ENCODE data around the gene MPI.

The MPI gene

DNA sequence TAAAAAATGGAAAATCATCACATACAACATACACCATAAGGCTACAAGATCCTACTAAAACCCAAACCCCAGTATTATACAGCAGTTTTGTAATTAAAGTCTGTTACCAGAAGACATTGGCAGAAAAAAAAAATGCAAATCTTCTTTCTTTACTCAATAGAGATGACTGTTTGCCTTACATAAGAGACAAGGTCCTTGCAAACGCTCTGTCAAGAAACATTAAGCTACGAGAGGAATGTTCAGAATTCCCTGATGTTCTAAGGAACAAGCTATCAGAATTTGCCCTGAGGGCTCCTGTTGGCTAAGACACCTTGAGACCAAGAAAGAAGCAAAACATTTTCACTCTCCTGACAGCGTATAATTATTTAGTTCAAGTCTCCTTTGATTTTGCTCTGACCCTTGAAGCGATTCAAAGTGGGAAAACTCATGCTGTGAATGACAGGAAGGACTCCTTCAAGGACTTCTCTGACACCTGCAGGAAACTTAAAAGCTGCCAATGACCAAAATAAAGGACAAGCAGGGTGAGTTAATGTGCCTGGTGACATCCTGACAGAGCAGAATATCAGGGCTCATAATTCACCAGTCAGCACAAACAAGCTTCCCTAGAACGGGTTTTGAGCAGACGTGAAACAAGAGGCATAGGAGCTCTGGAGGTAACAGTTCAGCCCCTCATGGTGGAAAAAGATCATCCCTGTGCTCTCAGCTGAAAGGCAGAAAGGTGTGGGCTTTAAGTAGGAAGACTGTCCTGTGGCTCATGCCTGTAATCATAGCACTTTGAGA lies 19.2 kb upstream of the MPI start:
- peak overlapping the region; percentile 51 for H3K4me3 ChIP-seq (ENCODE audit: low read depth, low read length)
- TF ChIP-seq, protein P1, sequence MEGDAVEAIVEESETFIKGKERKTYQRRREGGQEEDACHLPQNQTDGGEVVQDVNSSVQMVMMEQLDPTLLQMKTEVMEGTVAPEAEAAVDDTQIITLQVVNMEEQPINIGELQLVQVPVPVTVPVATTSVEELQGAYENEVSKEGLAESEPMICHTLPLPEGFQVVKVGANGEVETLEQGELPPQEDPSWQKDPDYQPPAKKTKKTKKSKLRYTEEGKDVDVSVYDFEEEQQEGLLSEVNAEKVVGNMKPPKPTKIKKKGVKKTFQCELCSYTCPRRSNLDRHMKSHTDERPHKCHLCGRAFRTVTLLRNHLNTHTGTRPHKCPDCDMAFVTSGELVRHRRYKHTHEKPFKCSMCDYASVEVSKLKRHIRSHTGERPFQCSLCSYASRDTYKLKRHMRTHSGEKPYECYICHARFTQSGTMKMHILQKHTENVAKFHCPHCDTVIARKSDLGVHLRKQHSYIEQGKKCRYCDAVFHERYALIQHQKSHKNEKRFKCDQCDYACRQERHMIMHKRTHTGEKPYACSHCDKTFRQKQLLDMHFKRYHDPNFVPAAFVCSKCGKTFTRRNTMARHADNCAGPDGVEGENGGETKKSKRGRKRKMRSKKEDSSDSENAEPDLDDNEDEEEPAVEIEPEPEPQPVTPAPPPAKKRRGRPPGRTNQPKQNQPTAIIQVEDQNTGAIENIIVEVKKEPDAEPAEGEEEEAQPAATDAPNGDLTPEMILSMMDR (IDR thresholded peaks at IDR 0.05; ENCODE audit: borderline replicate concordance, insufficient read depth, low read depth, low read length), result no peak

DNA sequence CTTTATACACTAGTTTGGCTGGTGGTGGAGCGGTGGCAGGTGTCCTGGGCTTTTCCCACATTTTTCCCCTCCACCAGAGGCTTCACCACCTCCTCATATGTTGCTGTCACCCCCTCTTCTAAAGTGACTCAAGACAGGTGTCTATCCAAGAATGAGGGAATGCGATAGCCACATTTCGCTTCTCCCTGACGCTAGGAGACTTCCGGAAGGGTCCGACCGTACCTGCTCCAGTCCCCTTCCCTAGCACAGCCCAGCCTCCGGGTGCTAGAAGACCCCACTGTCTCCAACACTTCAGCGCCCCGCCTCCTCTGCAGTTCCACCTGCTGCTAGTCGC lies 17.2 kb upstream of the MPI start:
- TF ChIP-seq, protein P1 (IDR thresholded peaks at IDR 0.05; ENCODE audit: borderline replicate concordance, insufficient read depth, low read depth, low read length), result no peak

DNA sequence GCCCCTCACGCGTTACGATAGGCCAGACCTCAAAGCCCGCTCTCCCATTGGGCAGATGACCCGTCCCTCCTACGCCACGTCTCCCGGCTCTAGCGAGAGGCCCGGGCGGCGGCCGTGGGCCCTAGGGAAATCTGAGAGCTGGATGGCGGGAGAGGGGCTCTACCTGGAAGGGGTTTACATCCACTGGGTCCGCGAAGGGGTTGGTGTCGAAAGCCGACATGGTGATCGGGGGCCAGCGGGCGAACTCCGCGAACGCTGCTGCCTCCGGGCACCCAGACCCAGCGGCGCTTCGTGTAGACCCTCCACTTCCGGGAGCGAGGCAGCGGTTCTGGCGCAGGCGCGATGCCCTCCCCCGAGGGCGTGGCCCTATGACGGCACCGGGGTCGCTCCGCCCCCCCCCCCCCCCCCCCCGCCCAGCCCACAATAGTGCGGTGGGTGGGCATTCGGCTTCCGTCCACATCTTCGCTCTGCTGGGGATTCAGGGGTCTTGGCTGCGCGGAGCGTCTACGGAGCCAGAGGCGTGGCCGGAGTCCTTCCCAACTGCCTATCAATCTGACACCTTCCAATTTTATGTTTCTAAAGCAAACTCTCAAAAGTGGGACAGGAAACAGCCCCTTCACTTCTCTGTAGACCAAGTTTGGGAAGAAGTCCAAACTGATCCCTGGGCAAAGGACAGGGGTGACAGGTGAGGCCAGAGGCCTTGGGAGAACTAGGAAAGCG lies 16.6 kb upstream of the MPI start, which contains the start of gene SCAMP2:
SCAMP2 (minus strand) TSS at position 330 of the 720 bp plus-strand sequence; CDS start at position 220, 110 bp downstream.
- peak within 1 kb of the TSS; percentile 88 for H3K4me3 ChIP-seq (ENCODE audit: low read depth, low read length)
- TF ChIP-seq, protein P1 (IDR thresholded peaks at IDR 0.05; ENCODE audit: borderline replicate concordance, insufficient read depth, low read depth, low read length), result no peak

More for the DNA sequence above, 17.2 kb upstream of the MPI start:
- H3K4me3 ChIP-seq (ENCODE audit: low read depth, low read length), result peak overlapping the region; percentile 88

DNA sequence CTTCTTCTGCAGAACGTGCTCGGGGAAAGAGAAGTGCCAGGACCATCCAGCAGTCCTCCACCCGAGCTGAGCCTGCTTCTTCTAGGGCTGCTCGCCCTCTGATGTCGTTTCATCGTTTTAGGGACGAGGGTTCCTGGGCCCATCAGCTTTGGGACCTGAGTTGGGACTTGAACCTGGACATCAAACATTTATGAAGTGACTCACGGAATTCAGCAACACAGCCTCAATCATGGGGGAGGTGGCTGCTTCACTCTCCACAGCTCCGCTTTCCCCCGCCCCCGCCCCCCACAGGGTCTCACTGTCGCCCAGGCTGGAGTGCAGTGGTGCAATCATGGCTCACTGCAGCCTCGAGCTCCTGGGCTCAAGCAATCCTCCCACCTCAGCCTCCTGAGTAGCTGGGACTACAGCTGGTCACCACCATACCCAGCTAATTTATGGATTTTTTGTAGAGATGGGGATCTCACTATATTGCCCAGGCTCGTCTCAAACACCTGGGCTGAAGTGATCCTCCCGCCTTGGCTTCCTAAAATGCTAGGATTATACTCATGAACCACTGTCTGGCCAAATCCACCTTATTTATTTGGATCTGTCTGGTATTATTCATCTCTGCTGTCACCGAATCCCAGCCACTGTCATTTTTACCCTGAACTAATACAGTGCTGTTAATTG lies 16.0 kb upstream of the MPI start:
- TF ChIP-seq, protein P1 (IDR thresholded peaks at IDR 0.05; ENCODE audit: borderline replicate concordance, insufficient read depth, low read depth, low read length), result no peak
- H3K4me3 ChIP-seq (ENCODE audit: low read depth, low read length), result peak overlapping the region; percentile 61

DNA sequence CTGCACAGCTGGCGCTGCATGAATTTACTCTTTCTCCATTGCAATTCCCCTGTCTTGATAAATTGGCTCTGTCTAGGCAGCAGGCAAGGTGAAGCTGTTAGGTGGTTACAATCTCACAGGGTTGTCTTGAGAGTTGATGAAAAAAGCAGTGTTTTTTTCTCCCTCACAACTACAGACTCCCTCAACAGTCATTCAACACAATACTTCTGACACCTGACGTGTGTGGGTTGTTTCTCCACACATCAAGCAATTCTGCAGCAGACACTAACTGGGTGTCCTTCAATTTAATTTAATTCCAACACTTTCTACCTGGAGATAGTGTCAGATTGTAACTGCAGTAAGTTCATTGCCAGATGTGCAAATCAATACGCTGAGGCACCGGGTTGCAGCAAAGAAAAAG lies 11.6 kb upstream of the MPI start:
- no peak overlapping the region for H3K4me3 ChIP-seq (ENCODE audit: low read depth, low read length)
- TF ChIP-seq, protein P1 (IDR thresholded peaks at IDR 0.05; ENCODE audit: borderline replicate concordance, insufficient read depth, low read depth, low read length), result no peak

DNA sequence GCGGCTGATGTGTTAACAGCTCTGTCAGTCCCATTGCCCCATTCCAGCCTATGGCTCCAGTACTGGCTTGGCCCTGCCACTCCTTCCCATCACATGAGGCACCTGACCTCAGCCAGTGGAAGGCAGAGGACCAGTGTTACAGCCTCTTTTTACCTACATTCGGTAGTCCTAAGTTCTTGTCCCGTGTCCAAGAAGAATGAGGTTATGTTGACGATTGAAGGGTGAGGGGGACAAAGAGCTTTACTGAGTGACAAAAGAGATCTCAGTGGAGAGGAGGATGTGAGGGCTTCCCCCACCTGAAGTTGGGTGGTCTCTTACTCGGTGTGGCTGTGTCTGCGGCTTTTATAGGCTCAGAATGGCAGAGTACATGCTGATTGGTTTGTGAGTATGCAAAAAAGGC lies 7.3 kb upstream of the MPI start:
- TF ChIP-seq, protein P1 (IDR thresholded peaks at IDR 0.05; ENCODE audit: borderline replicate concordance, insufficient read depth, low read depth, low read length), result no peak
- H3K4me3 ChIP-seq (ENCODE audit: low read depth, low read length), result no peak overlapping the region
